Measurements from ENCODE around the gene GNAI3.

Gene GNAI3

DNA sequence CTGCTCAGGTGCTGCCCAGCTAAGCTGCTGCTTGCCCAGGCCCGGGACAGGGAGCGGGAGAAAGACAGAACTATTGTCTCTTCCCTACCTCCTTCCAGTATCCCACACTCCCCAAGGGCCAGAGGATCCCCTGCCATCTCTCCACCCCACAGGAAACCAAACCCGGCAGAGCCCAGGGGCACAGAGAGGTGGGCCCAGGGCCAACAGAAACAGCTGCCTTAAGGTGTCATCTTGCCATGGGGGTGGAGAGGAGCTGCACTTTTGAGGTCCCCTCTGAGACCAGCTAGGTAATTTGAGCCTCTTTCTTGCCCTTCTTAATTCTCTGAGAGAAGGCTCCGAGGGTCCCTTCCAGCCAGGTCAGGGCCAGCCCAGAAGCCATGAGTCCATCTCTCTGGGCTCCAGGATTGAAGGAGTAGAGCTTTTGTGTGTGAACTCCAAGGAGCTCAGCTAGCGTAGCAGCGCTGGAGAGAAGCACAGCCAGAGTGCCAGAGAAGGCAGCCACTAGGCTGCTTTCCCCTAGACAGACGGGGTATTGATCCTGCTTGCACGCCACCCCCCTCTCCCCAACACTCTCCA, 18.4 kb upstream of the GNAI3 start:
- Histone ChIP-seq H3K4me2 (ENCODE audit: low read length) (no peak overlapping the region), H3K27ac (ENCODE audit: low read depth, low read length) (no peak overlapping the region)
- TF ChIP-seq CTCF (IDR thresholded peaks at IDR 0.05; ENCODE audit: low read depth, low read length, poor library complexity, severe bottlenecking) (no peak), EZH2phosphoT487 (IDR thresholded peaks at IDR 0.05; ENCODE audit: borderline replicate concordance, low read length) (no peak)

GRCh38 chr1:109530457-109531087, 17.8 kb upstream of the GNAI3 start:
- Histone ChIP-seq H3K9me2 (replicated peaks; ENCODE audit: control insufficient read depth, low read length) (no peaks in the 10 kb centered on the region), H3K36me3 (ENCODE audit: control insufficient read depth, low read length) (no peaks in the 10 kb centered on the region), H3K4me2 (ENCODE audit: low read length) (no peak overlapping the region), H3K4me3 (ENCODE audit: low read length) (no peak overlapping the region), H3F3A (ENCODE audit: control insufficient read depth, insufficient read depth) (no peaks in the 10 kb centered on the region), H4K20me1 (ENCODE audit: control insufficient read depth, insufficient read depth, low read depth, low read length) (no peaks in the 10 kb centered on the region), H3K4me1 (ENCODE audit: control insufficient read depth, low read length) (peaks cover 5% of the 10 kb centered on the region), H3K9me3 (ENCODE audit: control insufficient read depth, insufficient read depth, low read length) (no peaks in the 10 kb centered on the region), H3K27ac (ENCODE audit: low read depth, low read length) (no peak overlapping the region), H3K79me2 (ENCODE audit: control insufficient read depth, low read length) (no peaks in the 10 kb centered on the region), H3K27me3 (ENCODE audit: control insufficient read depth, low read length) (peaks cover 17% of the 10 kb centered on the region)
- no peak for TF ChIP-seq CTCF (IDR thresholded peaks at IDR 0.05; ENCODE audit: low read depth, low read length, poor library complexity, severe bottlenecking)

More for the DNA sequence above, 18.4 kb upstream of the GNAI3 start:
- no peaks in the 10 kb centered on the region for H3K36me3 ChIP-seq (ENCODE audit: control insufficient read depth, low read length)
- no peaks in the 10 kb centered on the region for H3K9me2 ChIP-seq (replicated peaks; ENCODE audit: control insufficient read depth, low read length)
- peaks cover 5% of the 10 kb centered on the region for H3K4me1 ChIP-seq (ENCODE audit: control insufficient read depth, low read length)
- H3K9me3 ChIP-seq (ENCODE audit: control insufficient read depth, insufficient read depth, low read length) = no peaks in the 10 kb centered on the region
- no peaks in the 10 kb centered on the region for H3F3A ChIP-seq (ENCODE audit: control insufficient read depth, insufficient read depth)
- peaks cover 18% of the 10 kb centered on the region for H3K27me3 ChIP-seq (ENCODE audit: control insufficient read depth, low read length)
- H4K20me1 ChIP-seq (ENCODE audit: control insufficient read depth, insufficient read depth, low read depth, low read length) = no peaks in the 10 kb centered on the region
- no peaks in the 10 kb centered on the region for H3K79me2 ChIP-seq (ENCODE audit: control insufficient read depth, low read length)
- H3K4me3 ChIP-seq (ENCODE audit: low read length) = no peak overlapping the region

GRCh38 chr1:109531380-109531779, 17.0 kb upstream of the GNAI3 start:
- Histone ChIP-seq H3K4me1 (ENCODE audit: control insufficient read depth, low read length) (peaks cover 5% of the 10 kb centered on the region), H3K79me2 (ENCODE audit: control insufficient read depth, low read length) (no peaks in the 10 kb centered on the region), H3K9me2 (replicated peaks; ENCODE audit: control insufficient read depth, low read length) (no peaks in the 10 kb centered on the region), H3K9me3 (ENCODE audit: control insufficient read depth, insufficient read depth, low read length) (no peaks in the 10 kb centered on the region), H4K20me1 (ENCODE audit: control insufficient read depth, insufficient read depth, low read depth, low read length) (no peaks in the 10 kb centered on the region), H3K4me2 (ENCODE audit: low read length) (no peak overlapping the region), H3K4me3 (ENCODE audit: low read length) (no peak overlapping the region), H3K36me3 (ENCODE audit: control insufficient read depth, low read length) (no peaks in the 10 kb centered on the region), H3K27ac (ENCODE audit: low read depth, low read length) (no peak overlapping the region), H3K27me3 (ENCODE audit: control insufficient read depth, low read length) (peaks cover 14% of the 10 kb centered on the region), H3F3A (ENCODE audit: control insufficient read depth, insufficient read depth) (no peaks in the 10 kb centered on the region)
- TF ChIP-seq CTCF (IDR thresholded peaks at IDR 0.05; ENCODE audit: low read depth, low read length, poor library complexity, severe bottlenecking) (no peak), EZH2phosphoT487 (IDR thresholded peaks at IDR 0.05; ENCODE audit: borderline replicate concordance, low read length) (no peak)
